NCI-H146 (cell line): ENCODE measurements around the gene C4BPB.
"Not testable (repeated sequence)": the region's sequence is repeated elsewhere in the genome, so short reads cannot be mapped to it uniquely, and the experiment has no call there.

Source experiments
- DNase-seq: peaks from one replicate; lab custom pipeline; 2025; lab: John Stamatoyannopoulos, UW

The C4BPB gene, protein sequence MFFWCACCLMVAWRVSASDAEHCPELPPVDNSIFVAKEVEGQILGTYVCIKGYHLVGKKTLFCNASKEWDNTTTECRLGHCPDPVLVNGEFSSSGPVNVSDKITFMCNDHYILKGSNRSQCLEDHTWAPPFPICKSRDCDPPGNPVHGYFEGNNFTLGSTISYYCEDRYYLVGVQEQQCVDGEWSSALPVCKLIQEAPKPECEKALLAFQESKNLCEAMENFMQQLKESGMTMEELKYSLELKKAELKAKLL

DNA sequence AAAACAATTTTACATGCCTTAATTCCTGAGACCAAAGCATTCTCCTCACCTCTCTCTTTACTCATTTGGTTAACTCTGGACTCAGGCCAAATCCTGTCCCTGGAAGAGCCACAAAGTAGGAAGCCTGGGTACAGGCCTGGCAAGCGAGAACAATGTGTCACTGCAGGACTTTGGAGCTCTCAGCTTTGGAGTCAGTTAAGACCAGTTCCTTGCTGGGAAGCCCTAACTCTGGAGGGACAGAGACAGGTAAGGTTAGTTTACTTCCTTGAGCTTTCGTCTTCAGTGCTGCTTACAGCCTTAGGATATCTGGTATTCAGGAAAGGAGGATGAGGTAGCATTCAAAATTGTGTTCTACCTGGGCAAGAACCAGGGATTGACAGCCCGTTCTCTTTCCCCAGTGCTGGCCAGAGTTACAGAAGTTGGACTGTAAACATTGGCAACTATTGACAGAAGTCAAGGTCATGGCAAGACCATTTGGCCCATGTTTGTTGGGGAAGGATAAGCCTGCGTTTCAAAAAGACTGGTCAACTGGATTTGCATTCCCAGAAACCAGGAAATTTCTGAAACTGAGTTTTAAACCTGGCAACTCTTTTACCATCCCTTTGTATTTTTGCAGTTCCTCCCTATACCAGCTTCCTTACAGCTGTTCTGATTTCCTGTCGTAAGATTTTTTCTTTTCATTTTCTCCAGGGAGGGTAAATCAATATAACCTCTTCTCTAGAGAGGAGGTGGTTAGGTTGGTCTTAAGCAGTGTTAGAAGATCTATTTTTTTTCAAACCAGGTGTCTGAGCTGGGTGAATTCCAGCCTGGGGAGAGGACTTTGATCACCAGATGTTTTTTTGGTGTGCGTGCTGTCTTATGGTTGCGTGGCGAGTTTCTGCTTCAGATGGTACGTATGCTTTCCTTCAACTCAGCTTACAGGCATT is at the start of gene C4BPB:
C4BPB (plus strand) TSS at position 160 of the 926 bp plus-strand sequence; CDS start at position 832, 672 bp downstream.
- no peak for DNase-seq

DNA sequence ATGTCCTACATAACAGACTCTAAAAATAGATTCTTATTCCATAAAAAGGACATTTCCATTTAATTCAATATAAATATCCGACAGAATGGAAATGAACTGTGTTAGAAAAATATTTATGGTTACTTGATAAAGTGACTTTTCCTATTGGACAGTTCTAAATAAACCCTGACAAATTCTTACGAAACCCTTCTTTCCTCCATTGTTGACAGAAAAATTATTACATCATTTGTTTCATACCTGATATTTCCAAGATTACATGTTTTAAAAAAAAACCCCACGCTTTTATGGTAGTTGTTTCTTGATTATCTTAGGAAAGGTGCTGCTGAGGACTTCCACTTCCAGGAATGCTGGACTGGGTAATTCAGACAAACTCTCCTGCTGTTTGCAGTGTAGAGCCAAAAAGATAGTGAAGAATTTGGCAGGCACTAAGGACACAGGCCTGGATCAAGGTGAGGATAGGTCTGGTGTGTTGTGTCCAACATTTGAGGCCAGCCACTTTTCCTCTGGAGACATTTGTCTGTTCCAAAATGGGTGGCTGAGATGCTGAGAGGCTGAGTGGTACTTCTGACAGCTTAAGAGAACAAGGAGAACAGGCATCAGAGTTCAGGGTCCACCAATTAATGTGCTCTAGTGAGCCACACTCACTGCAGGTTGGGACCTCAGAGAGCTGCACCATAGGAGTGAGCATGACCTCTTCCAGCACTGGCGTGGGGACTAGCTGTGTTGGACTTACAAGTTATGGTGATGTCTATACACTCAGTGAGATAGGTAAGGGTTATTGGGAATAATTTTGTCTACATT is 49.1 kb upstream of the C4BPB start:
- DNase-seq, result no peak

DNA sequence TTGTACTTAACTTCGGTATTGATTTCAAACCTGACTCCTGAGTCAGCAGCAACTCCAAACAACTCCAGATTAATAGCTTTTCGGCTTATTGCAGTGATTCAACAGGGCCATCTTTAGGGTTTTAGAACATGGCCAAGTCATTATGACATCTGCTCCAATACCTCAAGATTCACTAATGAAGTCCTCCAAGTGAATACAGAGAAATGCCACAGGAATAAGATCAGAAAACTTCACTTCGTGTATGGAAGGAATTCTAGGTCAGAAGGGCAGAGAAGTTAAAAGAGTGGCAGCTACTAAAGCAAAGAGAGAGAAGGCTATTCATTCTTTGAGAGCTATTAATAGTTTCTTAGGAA is 48.5 kb upstream of the C4BPB start:
- no peak for DNase-seq

DNA sequence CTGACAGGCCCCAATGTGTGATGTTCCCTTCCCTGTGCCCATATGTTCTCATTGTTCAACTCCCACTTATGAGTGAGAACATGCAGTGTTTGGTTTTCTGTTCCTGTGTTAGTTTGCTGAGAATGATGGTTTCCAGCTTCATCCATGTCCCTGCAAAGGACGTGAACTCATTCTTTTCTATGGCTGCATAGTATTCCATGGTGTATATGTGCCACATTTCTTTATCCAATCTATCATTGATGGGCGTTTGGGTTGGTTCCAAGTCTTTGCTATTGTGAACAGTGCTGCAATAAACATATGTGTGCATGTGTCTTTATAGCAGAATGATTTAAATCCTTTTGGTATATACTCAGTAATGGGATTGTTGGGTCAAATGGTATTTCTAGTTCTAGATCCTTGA is 47.3 kb upstream of the C4BPB start:
- not testable (repeated sequence) for DNase-seq

DNA sequence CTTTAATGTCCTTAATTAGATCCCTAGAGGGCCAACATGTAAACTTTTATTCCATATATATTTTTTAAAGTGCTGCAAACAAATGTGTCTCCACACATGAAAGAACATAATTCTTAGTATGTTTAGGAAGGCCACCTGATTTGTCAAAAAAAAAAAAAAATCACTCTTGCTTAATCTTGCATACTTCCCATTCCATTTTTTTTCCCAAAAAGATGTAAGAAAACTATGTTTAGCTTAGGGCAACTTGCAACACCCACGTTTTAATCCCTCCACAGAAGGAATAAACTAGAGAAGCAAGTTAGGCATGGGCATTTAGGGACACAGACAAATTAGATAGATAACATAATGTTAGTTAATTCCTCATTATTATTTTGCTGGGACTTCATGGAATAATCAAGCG is 43.2 kb upstream of the C4BPB start:
- no peak for DNase-seq

DNA sequence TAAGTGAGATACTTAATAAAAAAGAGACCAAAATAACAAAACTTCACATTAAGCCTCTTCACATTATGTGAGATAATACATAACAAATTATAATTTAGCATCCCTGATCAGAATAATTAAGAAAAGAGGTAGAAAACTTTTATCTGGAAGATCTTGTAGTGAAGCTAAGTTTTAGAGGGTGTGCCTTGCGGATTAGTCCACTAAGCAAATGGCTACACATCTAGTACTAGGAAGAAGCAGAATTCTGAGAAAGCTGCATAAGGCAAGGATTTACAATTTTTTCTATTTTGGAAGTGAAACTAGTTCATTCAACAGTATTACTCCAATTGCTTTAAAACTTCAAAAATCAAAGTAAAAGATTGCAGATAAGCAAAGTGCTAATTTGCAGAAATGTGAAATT is 41.2 kb upstream of the C4BPB start:
- DNase-seq, result no peak

DNA sequence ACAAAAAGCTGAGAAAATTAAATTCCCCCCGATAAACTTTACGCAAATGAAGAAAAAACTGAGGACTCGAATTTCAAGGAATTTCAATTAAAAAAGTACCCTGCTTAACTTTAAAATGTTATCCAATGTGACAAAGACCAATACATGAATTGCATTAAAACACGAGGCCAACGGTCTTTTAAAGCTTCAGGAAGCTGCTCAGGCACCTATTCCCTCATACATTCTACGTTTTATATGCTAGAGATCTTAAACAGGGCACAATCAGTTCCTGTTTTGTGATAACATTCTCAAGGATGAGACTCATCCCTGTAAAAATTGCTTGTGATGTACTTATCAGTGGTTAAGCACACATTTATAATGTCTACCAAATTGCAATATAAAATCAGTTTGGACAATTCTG is 40.6 kb upstream of the C4BPB start:
- no peak for DNase-seq

DNA sequence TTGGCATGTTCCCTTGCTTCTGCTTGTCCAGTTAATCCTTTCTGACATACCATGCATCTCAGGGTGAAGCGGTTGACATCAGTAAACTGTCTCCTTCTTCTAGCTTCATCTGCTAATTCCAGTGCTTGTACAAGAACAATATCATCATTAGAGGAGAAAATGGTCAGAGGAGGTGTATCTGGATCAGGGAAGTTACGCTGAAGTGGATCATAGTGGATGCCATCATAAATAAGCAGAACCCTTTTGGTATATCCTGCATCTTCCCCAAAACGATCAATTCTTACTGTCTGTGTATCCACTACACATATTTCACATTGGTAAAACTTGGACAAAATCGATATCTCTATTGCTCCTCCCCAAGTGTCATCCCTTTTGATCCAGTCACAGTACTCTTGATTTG is 39.6 kb upstream of the C4BPB start:
- no peak for DNase-seq

DNA sequence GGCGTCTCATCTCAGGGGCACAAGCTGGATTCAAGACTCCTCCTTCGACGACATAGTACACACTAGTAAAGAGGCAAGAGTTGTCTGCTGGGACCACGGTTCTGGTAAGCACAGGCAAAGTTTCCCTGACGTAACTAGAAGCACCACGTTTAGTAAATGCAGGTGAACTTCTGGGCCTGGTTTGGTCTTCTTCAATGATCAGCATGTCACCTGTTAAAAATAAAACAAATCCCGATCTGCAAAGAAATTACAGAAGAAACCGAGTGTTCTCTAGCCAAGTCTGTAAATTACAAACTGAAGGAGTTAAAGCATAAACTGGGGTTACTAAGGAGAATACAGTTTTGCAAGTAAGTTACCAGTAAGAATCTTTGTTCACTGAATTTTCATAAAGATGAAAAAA is 39.1 kb upstream of the C4BPB start:
- DNase-seq, result no peak

DNA sequence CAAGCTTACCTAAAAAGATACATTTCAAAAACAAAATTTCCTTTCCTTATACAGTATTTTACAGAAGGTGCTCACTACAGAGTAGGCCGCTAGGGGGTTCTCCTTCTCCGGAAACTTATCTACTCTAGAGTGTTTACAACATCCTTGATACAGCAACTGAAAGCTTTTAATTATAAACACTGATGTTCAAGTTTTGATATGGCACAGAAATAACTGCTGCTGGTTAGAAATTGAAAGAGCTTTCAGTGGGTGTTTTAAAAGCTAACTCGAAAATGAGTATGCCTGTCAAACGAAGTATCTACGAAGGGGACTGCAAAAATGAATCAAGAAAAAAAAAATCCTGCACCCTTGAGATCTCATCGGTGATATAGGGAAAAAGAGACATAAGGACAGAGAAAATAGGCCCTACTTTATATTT is 38.7 kb upstream of the C4BPB start:
- DNase-seq, result peak; percentile 54

DNA sequence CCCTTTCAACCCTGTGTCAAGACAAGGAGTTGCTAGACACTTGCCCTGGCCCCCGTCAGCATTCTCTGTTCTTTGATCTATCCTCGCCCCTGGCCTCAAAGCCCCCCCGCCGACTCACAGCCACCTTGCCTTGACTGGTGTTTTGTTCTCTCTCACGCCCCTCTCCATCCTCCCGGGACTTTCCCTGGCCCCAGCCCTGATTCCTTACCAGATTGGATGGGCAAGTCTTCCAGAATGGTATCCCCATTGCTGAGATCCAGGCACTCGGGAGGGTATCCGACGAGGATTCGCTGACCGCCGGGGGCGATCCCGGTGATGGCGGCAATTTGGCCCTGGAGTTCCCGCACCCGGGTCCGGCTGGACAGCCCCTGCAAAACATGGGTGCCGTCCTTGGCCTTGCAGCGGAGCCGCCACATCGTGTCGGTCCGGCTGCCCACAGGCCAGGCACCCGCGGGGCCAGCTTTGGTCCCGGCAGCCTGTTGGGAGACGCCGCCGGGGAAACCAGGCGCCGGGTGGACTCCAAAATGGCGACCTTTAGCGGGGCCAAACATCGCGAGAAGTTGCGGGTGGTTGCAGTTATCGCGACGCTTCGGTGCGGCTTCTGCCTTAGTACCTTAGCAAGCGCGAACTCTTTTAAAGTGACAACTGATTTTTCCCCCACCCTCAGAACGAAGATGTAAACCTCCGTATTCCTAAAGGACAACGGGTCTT is 38.0 kb upstream of the C4BPB start:
- DNase-seq, result peak; percentile 92

DNA sequence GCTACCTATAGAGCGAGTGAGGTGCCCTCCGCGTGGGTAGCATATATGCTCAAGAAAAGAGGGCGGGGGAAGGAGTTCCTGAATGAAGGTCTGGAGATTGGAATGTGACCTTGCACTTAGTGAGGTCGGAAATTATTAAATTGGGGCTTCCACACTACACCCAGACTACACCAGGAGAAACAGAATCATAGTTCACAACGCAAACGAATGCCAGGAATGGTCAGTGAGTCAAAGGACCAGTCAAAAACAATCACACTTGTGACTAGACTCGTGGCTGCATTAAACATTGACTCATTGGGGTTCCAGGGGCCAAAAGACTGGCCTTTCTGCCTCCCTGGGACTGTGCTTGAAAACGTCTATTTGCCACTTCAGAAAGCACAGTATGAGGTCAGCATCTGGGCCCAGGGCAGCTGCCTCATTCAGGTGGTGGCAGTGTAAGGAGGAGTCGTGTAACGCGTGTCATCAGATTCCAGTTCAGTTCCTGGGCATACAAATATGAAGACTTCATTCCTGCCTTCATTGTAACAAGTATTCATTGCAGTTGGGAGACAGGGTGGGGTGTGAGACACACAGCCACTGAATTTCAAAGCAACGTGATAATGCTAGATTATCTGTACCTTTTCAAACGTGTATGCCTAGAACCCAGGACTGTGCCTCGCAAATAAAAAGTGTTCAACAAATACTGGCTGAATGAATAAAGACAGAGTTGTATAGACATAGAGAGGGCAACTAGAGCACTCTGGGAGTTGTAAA is 37.3 kb upstream of the C4BPB start, which contains the start of gene YOD1:
YOD1 (minus strand) TSS at position 18 of the 753 bp plus-strand sequence. CDS start 178 bp downstream, outside the sequence.
- peak; percentile 60 for DNase-seq

DNA sequence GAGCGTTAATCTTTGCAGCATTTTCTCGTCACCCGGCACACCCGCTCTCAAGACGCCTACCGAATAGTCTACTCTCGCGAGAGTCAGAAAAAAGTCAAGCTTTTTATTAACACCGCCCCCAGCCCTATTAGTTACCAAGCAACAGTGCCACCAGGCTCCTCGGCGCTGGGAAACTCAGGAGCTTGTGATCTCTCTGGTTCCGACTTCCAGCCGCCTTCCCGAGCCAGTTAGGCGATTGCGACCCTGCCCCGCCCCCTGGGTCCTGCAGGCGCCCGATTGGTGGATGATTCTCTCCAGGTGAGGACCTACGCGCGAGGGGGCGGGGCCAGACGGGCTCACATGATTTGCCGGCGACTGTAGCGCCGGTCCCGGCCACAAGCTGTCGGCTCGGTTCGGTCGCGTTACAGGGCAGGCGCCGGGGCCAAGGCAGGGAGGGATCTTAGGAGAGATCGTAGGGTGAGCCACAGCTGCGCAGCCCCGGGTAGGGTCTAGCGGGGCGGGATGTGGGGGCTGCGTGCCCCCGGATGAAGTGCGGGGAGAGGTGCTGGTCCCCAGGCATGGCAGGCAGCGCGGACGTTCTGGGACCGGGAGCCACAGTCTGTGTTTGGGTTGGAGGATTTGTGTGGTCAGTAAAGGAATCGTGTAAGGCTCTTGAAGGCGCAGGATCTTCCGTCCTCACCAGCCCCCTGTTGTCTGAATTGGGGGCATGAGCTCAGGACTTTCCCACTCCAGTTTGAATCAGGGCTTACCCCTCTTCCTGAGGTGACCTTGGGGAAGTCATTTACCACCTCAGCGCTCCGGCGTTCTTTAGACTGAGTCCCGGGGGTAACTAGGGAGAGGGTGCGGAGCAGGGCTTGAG is 35.5 kb upstream of the C4BPB start, which contains the start of gene PFKFB2:
PFKFB2 (plus strand) TSS at position 365 of the 859 bp plus-strand sequence. CDS start 1,443 bp downstream, outside the sequence.
- peak; percentile 100 for DNase-seq

DNA sequence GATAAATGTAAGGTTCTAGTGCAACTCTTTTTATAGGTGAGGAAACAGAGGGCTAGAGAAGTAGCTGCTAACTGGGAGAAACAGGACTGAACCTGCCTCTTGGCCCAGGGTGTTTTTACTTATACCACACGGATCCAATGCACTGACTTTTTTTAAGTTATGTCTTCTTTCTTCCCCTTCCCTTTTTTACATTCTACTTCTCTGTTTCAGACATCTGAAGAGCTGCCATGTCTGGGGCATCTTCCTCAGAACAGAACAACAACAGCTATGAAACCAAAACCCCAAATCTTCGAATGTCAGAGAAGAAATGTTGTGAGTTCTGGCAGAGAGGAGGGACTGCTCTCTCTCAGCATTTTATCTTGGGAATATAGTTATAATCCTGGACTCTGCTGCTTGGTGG is 34.2 kb upstream of the C4BPB start:
- no peak for DNase-seq

DNA sequence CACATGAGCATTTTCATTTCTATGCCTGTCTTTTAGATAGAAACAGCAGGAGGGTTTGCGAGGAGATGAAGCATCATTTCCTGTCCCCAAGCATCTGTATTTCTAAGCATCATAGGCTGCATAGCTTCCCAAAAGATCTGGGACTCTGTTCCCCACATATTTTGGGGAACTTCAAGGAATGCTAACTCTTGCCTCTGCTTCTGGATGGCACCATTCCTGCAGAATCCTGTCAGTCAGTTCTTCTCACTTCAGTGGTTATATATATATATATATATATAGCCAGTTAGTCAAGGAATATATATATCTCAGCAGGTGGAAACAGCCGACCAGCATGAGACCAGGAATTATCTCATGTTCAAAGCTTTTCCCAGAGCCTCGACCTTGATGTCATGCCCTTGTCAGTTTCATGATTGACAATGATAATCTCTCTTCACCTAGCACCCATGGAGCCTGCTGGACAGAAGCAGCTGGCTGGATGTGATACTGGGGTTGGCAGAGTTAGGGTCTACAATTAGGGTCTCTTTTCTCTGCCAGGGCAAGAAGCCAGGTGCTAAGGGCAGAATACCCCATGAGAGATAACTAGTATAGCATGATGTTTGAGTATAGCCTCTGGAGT is 33.2 kb upstream of the C4BPB start:
- no peak for DNase-seq

DNA sequence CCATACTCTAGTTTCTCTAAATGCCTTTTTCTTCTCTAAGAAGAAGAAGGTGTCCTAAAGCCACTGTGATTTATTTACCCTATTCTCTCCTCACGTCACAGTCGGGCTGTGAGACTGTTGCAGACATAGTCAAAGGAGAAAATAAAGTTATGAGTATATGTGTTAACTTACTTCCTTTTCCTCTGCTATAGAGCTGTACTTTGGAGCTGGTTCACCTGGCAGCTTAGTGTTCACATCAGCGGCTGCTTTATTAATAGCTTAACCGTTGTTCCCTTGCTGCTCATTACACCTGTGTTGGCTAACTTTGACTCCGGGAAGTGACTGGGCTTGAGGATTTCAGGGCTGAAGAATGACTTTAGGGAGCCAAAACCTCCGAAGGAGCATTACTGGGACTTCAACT is 32.0 kb upstream of the C4BPB start:
- DNase-seq, result no peak

DNA sequence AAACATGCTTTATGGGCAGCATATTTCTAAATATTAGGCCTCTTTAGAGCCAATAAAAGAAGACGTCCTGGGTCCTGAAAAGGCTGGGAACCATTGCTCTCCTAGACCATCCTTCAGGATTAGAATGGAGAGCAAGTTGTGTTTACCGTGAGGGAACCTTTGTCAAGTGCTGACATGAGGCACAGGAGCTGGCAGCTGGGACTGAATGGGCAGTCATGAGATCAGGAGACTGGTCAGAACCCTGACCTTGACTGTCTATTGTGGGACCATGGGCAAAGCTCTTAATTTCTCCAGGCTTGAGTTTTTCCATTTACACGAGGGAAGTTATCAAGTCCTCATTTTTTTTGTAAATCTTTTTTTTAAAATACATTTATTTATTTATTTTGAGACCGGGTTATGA is 30.4 kb upstream of the C4BPB start:
- no peak for DNase-seq

DNA sequence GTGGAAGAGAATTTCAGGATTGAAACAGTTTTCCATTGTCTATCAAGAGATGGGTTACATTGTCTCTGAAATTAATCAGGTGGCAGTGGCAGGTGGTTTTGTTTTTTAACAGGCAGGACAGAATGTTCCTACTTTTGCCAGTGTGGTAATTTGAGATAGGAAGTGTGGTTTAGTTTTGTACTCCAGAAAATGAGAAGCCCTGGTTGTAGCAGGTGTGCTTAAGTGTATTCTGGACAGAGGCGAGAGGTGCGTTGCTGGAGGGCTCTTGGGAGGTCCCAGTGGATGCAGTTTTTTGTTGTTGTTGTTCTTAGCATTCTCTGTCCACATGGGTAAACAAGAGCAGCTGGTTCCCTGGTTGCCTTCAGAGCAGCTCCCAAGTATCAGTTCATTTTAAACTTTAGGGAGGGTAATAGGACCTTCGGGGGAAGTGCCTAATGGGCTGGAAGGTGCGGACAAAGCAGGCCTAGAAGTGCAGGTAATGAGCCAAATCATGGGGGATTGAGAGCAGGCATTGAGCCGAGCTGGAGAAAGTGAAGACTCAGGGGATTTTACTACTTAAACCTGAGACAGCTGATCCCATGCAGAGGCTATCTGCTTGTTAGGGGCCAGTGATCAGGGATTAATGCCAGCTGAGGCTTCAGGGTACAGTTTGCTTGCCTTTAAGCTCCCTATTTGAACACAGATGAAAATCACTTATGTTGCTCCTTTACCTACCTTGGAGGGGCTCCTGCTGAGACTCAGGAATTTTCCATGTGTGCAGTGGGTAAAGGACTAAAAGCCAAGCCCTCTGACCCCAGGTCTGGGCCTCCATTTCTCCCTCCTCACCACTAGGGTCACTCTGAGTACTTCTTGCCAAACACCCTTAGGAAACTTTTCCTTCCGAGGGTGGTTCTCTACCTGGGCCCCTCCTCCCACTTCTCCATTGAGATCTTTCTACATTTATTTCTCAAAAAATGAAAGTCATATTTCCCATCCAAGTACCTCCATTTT is 29.5 kb upstream of the C4BPB start:
- no peak for DNase-seq
